Tibial artery (tissue), 4 donors: ENCODE data around the gene ANKRD10.

Experiments
- DNase-seq, 2 donors: peaks; one replicate each; pipeline ENCODE4 v3.0.0-alpha.2; 2019
- H3K27ac ChIP-seq, 2 donors: fragments of 200-600 bp; sonication (generic) in 1 of 2; 1 replicate in 1 of 2; 2 replicates in 1 of 2; pipeline ENCODE4 v1.5.1; 2018 to 2019; ENCODE audit warnings: mild to moderate bottlenecking in 1 of 2
- H3K27me3 ChIP-seq, 2 donors: fragments of 200-600 bp; sonication (generic) in 1 of 2; one replicate each; pipeline versions ENCODE4 v1.5.1 to v1.6.0; 2016 to 2019
- H3K36me3 ChIP-seq, 3 donors: fragments of 200-600 bp; sonication (generic) in 2 of 3; one replicate each; pipeline ENCODE4 v1.5.1; 2016 to 2019; ENCODE audit warnings: mild to moderate bottlenecking in 2 of 3
- H3K4me1 ChIP-seq, 4 donors: fragments of 200-600 bp; sonication (generic) in 2 of 4; 1 replicate in 3 of 4; 2 replicates in 1 of 4; pipeline ENCODE4 v1.5.1; 2016 to 2019
- H3K4me3 ChIP-seq, 2 donors: fragments of 200-600 bp; sonication (generic) in 1 of 2; 1 replicate in 1 of 2; 2 replicates in 1 of 2; pipeline ENCODE4 v1.5.1; 2018 to 2019; ENCODE audit warnings: mild to moderate bottlenecking in 2 of 2
- H3K9me3 ChIP-seq, 3 donors: fragments of 200-600 bp; sonication (generic) in 1 of 3; one replicate each; pipeline ENCODE4 v1.5.1; 2016 to 2019
- intact Hi-C: fragments of 100-400 bp; cut with DNase I; formaldehyde crosslinking; loops from one replicate; pipeline ENCODE4 v1.15.0; 2023; ENCODE audit warnings: low total_unique reads
- TF ChIP-seq, protein P1 (sequence below), 2 experiments: fragments of 200-600 bp in 1 of 2; fragments of 450-650 bp in 1 of 2; IDR thresholded peaks; one replicate each; pipeline ENCODE4 v1.5.1; 2017 to 2019; ENCODE audit warnings: antibody characterized with exemption in 2 of 2, mild to moderate bottlenecking in 1 of 2, moderate library complexity in 1 of 2

The ANKRD10 gene

DNA sequence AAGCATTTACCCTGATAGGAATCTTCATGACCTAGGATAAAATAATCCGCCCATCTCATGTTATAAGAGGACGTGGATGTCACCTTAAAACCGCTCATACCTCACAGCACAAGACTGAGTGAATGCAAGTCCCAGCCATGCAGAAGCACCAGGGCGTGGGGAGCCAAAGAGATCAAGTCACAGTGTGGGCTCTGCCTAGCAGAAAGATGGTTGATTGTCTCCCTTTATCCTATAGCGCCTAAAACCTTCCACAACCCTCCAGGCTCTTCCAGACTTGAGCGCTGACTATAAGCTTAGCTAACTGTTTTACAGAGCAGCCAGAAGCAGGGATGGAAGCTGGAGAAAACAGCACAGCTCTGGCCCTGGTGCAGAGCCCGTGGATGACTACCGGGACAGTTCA is 6.8 kb upstream of the ANKRD10 start:
- intact Hi-C loops: no loop called here
- Histone ChIP-seq H3K27me3 (peaks cover 0 to 6% of the 10 kb centered on the region in 2 donors), H3K9me3 (no peaks in the 10 kb centered on the region), H3K27ac (no peak overlapping the region), H3K4me3 (no peak overlapping the region), H3K4me1 (peaks cover 0 to 5% (median 4%) of the 10 kb centered on the region in 4 donors), H3K36me3 (no peaks in the 10 kb centered on the region)
- DNase-seq: no peak
- TF ChIP-seq, protein P1, sequence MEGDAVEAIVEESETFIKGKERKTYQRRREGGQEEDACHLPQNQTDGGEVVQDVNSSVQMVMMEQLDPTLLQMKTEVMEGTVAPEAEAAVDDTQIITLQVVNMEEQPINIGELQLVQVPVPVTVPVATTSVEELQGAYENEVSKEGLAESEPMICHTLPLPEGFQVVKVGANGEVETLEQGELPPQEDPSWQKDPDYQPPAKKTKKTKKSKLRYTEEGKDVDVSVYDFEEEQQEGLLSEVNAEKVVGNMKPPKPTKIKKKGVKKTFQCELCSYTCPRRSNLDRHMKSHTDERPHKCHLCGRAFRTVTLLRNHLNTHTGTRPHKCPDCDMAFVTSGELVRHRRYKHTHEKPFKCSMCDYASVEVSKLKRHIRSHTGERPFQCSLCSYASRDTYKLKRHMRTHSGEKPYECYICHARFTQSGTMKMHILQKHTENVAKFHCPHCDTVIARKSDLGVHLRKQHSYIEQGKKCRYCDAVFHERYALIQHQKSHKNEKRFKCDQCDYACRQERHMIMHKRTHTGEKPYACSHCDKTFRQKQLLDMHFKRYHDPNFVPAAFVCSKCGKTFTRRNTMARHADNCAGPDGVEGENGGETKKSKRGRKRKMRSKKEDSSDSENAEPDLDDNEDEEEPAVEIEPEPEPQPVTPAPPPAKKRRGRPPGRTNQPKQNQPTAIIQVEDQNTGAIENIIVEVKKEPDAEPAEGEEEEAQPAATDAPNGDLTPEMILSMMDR (IDR thresholded peaks at IDR 0.05): no peak

DNA sequence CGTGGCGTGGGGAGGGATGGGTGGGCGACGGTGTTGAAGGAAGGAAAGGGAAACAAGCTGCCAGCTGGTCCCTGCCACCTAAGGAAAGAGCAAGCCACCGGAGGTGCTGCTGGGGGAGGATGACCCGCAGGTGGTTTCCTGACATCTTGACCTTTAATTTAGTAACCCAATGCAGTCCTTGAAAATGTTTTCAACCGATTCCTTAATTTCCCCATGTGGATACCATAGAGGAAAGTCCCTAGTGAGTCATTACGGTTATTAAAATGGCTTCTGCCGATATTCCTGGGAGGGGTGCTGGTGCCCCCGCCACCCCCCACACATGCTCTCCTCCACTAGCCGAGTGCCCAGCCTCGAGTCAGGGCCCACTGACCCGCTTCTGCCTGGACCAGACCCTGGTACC is 6.3 kb upstream of the ANKRD10 start:
- no peak for DNase-seq
- H3K27ac ChIP-seq: no peak overlapping the region
- TF ChIP-seq, protein P1 (IDR thresholded peaks at IDR 0.05): no peak
- no peak overlapping the region for H3K4me3 ChIP-seq
- no peaks in the 10 kb centered on the region for H3K36me3 ChIP-seq
- peaks cover 0 to 6% of the 10 kb centered on the region in 2 donors for H3K27me3 ChIP-seq
- no peaks in the 10 kb centered on the region for H3K9me3 ChIP-seq
- intact Hi-C loops: no loop called here
- peaks cover 0 to 10% (median 4%) of the 10 kb centered on the region in 4 donors for H3K4me1 ChIP-seq

DNA sequence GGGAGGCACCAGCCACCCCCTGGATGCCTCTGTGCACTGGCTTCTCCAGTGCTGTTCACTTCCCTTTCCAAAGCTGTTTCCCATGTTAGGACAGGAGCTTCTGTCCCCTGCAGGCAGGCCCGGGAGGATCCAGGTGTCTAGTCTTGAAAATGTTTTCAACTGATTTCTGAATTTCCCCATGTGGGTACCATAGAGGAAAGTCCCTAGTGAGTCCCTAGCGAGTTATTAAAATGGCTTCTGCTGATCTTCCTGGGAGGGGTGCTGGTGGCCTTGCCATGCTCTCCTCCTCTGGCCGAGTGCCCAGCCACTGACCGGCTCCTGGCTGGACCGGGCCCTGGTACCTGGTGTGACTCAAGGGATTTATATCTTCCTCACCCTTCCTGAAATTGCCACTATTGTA is 5.2 kb upstream of the ANKRD10 start:
- DNase-seq: no peak
- Histone ChIP-seq H3K27ac (no peak overlapping the region), H3K36me3 (no peaks in the 10 kb centered on the region), H3K9me3 (no peaks in the 10 kb centered on the region), H3K4me3 (no peak overlapping the region), H3K27me3 (peaks cover 0 to 6% of the 10 kb centered on the region in 2 donors), H3K4me1 (peaks cover 0 to 12% (median 4%) of the 10 kb centered on the region in 4 donors)
- intact Hi-C loops: no loop called here
- TF ChIP-seq, protein P1 (IDR thresholded peaks at IDR 0.05): no peak

DNA sequence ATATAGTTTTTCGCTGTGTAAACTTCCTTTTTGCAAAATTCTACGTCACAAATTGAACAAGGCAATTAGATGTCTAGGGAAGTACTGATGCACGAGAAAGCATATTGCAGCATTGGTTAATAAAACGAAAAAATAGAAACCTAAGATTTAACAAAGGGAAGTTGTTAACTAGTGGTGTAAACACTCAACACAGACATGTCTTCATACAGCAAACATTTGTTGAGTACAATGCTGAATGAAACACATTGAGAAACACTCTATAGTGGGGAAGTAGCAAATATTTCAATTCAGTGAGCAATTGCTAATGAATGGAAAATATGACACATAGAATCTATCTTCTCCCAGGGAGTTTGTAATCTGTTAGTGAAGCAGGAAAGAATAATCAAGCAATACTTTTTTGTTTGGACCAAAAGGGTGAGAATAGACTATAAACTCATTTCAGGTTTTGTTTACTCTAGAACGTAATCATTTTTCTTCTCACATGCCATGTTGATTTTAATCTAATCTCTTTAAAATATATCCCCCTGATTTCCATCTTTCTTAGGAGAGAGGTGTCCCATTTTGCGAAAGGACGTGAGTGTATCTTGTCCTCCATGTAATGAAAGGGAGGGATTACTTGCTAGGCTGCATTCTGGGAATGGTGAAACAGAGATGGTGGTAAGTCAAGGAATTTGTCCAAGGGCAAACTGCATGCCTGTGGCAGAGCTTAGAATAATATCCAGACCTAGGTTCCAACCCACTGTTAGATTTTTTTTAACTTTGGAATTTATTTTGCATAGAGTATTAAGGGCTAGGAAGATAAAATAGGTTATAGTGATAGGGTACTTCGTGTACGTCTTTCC is 1.7 kb upstream of the ANKRD10 start:
- no peak for DNase-seq

DNA sequence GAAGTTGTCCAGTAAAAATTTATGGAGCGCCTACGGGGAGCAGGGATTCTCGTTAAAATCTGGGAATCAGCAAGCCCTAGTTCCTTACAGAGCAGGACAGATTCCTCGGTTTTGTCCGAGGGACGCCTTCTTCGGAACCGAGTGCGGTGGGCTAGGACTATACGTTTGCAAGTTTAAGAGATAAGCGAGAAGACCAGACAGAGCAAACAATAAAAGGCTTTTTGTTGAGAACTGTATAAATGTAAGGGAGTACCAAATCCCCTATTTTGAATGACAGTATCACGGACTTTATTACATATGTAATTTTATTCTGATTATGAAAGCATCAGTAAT is 971 bp upstream of the ANKRD10 start:
- Histone ChIP-seq H3K4me1 (peaks cover 0 to 37% (median 22%) of the 10 kb centered on the region in 4 donors), H3K4me3 (peak overlapping the region; percentile 81 to 96), H3K27me3 (no peaks in the 10 kb centered on the region), H3K36me3 (no peaks in the 10 kb centered on the region), H3K9me3 (no peaks in the 10 kb centered on the region), H3K27ac (peak overlapping the region; percentile 97 to 98)
- intact Hi-C loops: loop anchor here (5.0 to 10.0 kb wide), 2 partner anchors 91 to 369 kb away; no protein-coding TSS in a partner anchor
- TF ChIP-seq, protein P1 (IDR thresholded peaks at IDR 0.05): no peak
- no peak for DNase-seq

More for the DNA sequence above, 1.7 kb upstream of the ANKRD10 start:
- TF ChIP-seq, protein P1 (IDR thresholded peaks at IDR 0.05): no peak
- intact Hi-C loops: loop anchor here (5.0 to 10.0 kb wide), 2 partner anchors 91 to 368 kb away; no protein-coding TSS in a partner anchor
- peak overlapping the region; percentile 81 to 96 for H3K4me3 ChIP-seq
- peak overlapping the region; percentile 97 to 98 for H3K27ac ChIP-seq
- no peaks in the 10 kb centered on the region for H3K36me3 ChIP-seq
- H3K4me1 ChIP-seq: peaks cover 0 to 32% (median 17%) of the 10 kb centered on the region in 4 donors
- H3K9me3 ChIP-seq: no peaks in the 10 kb centered on the region
- no peaks in the 10 kb centered on the region for H3K27me3 ChIP-seq
